GM04504 (cell line): ENCODE measurements around the gene SLC46A3.
"Not testable (repeated sequence)": the region's sequence is repeated elsewhere in the genome, so short reads cannot be mapped to it uniquely, and the experiment has no call there.

Source experiments
- DNase-seq: peaks from one replicate; pipeline ENCODE4 v3.0.0-alpha.2; 2012; ENCODE audit warnings: low read depth

Gene SLC46A3

GRCh38 chr13:28718543-28719226 is at the start of gene SLC46A3:
Gene SLC46A3 (minus strand): TSS chr13:28718970. CDS start chr13:28717998, 972 bp downstream.
- DNase-seq: peak; percentile 96

- no peak for DNase-seq
These were observed 45.1 kb upstream of the SLC46A3 start for GRCh38 chr13:28763887-28764286.

- DNase-seq: no peak
These were observed 42.8 kb upstream of the SLC46A3 start for GRCh38 chr13:28761586-28761985.

GRCh38 chr13:28755546-28755870 is 36.7 kb upstream of the SLC46A3 start:
- no peak for DNase-seq

- no peak for DNase-seq
These were observed 36.2 kb upstream of the SLC46A3 start for GRCh38 chr13:28754698-28755545.

- no peak for DNase-seq
These were observed 35.2 kb upstream of the SLC46A3 start for GRCh38 chr13:28753946-28754345.

GRCh38 chr13:28753208-28753892 is 34.6 kb upstream of the SLC46A3 start:
- peak; percentile 83 for DNase-seq

- no peak for DNase-seq
These were observed 32.6 kb upstream of the SLC46A3 start for GRCh38 chr13:28751175-28751960.

GRCh38 chr13:28750187-28751045 is 31.6 kb upstream of the SLC46A3 start:
- no peak for DNase-seq

- no peak for DNase-seq
These were observed 29.1 kb upstream of the SLC46A3 start for GRCh38 chr13:28747851-28748250.

GRCh38 chr13:28746287-28746612 is 27.5 kb upstream of the SLC46A3 start:
- no peak for DNase-seq

- no peak for DNase-seq
These were observed 25.9 kb upstream of the SLC46A3 start for GRCh38 chr13:28744656-28745055.

GRCh38 chr13:28744091-28744536 is 25.3 kb upstream of the SLC46A3 start:
- DNase-seq: no peak

- no peak for DNase-seq
These were observed 24.8 kb upstream of the SLC46A3 start for GRCh38 chr13:28743499-28744083.

- no peak for DNase-seq
These were observed 24.2 kb upstream of the SLC46A3 start for GRCh38 chr13:28743020-28743419.

GRCh38 chr13:28742445-28742844 is 23.7 kb upstream of the SLC46A3 start:
- not testable (repeated sequence) for DNase-seq

- DNase-seq: no peak
These were observed 22.3 kb upstream of the SLC46A3 start for GRCh38 chr13:28741084-28741491.

- no peak for DNase-seq
These were observed 20.6 kb upstream of the SLC46A3 start for GRCh38 chr13:28739376-28739775.

- no peak for DNase-seq
These were observed 16.8 kb upstream of the SLC46A3 start for GRCh38 chr13:28735481-28736029.

GRCh38 chr13:28734906-28735305 is 16.1 kb upstream of the SLC46A3 start:
- no peak for DNase-seq
